ENCODE data around the gene ZNF180.

Gene ZNF180

GRCh38 chr19:44499962-44500949, at the start of gene ZNF180:
Gene ZNF180, minus strand, starts transcription at chr19:44500522. Its CDS starts 3,188 bp downstream, at chr19:44497334.
- Histone ChIP-seq H3K27me3 (replicated peaks; ENCODE audit: control insufficient read depth, insufficient read depth, low read length) (no peaks in the 10 kb centered on the region), H3K36me3 (ENCODE audit: control insufficient read depth, insufficient read depth, low read length) (peaks cover 7% of the 10 kb centered on the region), H3K4me3 (replicated peaks; ENCODE audit: low read depth, low read length) (peak within 1 kb of the TSS; percentile 89)
- DNase-seq (ENCODE audit: extremely low read depth, insufficient read length), result peak; percentile 98
- TF ChIP-seq CTCF (IDR thresholded peaks at IDR 0.05; ENCODE audit: insufficient read depth, low read length, poor library complexity, severe bottlenecking), result peak; percentile 29

DNA sequence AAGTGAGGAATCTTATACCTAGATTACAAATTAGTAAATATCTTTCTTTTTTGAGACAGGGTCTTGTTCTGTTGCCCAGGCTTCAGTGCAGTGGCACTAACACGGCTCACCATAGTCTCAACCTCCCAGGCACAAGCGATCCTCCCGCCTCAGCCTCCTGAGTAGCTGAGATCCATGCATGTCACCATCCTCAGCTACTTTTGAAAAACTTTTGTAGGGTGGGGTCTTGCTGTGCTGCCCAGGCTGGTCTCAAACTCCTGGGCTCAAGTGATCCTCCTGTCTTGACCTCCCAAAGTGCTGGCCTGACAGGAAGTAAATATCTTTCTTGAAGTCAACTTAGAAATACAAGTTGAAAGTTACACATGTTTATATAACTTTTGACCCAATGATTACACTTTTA, 49.2 kb upstream of the ZNF180 start:
- TF ChIP-seq CTCF (IDR thresholded peaks at IDR 0.05; ENCODE audit: insufficient read depth, low read length, poor library complexity, severe bottlenecking), result no peak
- Histone ChIP-seq H3K36me3 (ENCODE audit: control insufficient read depth, insufficient read depth, low read length) (no peaks in the 10 kb centered on the region), H3K4me3 (replicated peaks; ENCODE audit: low read depth, low read length) (no peak overlapping the region), H3K27me3 (replicated peaks; ENCODE audit: control insufficient read depth, insufficient read depth, low read length) (no peaks in the 10 kb centered on the region)
- no peak for DNase-seq (ENCODE audit: extremely low read depth, insufficient read length)

- no peaks in the 10 kb centered on the region for H3K36me3 ChIP-seq (ENCODE audit: control insufficient read depth, insufficient read depth, low read length)
- no peak for TF ChIP-seq CTCF (IDR thresholded peaks at IDR 0.05; ENCODE audit: insufficient read depth, low read length, poor library complexity, severe bottlenecking)
- H3K4me3 ChIP-seq (replicated peaks; ENCODE audit: low read depth, low read length), result no peak overlapping the region
- DNase-seq (ENCODE audit: extremely low read depth, insufficient read length), result no peak
- H3K27me3 ChIP-seq (replicated peaks; ENCODE audit: control insufficient read depth, insufficient read depth, low read length), result no peaks in the 10 kb centered on the region
Observed at GRCh38 chr19:44548736-44549135, 48.4 kb upstream of the ZNF180 start.

DNA sequence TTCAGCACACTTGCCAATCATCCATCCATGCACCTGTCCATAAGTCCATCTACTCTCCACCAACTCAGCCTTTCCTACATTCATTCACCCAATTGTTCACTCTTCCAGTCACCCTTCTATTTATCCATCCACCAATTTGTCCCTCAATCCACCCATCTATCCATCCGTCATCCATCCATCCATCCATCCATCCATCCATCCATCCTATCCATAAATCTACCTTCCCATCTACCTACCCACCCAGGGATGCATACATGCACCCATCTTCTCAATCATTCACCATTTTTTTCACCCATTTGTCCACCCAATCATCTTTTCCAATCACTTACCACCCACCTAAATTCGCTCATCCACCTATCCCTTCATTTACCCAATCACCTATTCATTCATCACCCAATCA, 43.7 kb upstream of the ZNF180 start:
- TF ChIP-seq CTCF (IDR thresholded peaks at IDR 0.05; ENCODE audit: insufficient read depth, low read length, poor library complexity, severe bottlenecking), result no peak
- no peaks in the 10 kb centered on the region for H3K36me3 ChIP-seq (ENCODE audit: control insufficient read depth, insufficient read depth, low read length)
- no peak for DNase-seq (ENCODE audit: extremely low read depth, insufficient read length)
- H3K4me3 ChIP-seq (replicated peaks; ENCODE audit: low read depth, low read length), result no peak overlapping the region
- no peaks in the 10 kb centered on the region for H3K27me3 ChIP-seq (replicated peaks; ENCODE audit: control insufficient read depth, insufficient read depth, low read length)

DNA sequence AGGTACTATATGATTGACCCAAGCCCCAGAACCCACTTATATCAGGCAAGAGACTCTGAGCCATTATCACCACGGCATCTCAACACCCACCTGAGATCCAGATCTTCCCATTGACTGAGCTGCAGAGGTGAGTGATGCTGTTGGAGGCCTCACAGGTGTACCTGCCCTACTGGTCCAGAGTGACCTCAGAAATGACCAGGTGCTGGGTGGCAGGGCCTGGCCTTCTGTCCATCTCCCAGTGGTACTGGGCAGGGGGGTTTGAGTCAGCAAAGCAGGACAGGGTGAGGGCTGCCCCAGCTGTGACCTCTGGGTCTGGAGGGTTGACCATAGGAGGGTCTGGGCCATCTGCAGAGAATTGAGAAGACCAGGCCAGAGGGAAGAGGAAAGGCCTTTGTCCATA, 42.3 kb upstream of the ZNF180 start:
- DNase-seq (ENCODE audit: extremely low read depth, insufficient read length), result no peak
- TF ChIP-seq CTCF (IDR thresholded peaks at IDR 0.05; ENCODE audit: insufficient read depth, low read length, poor library complexity, severe bottlenecking), result no peak
- no peaks in the 10 kb centered on the region for H3K36me3 ChIP-seq (ENCODE audit: control insufficient read depth, insufficient read depth, low read length)
- H3K27me3 ChIP-seq (replicated peaks; ENCODE audit: control insufficient read depth, insufficient read depth, low read length), result no peaks in the 10 kb centered on the region
- no peak overlapping the region for H3K4me3 ChIP-seq (replicated peaks; ENCODE audit: low read depth, low read length)

Data from GM06990 (cell line).